Neural progenitor cell (in vitro differentiated cells): Measurements from ENCODE around the gene RASGRP4.

Source experiments
- CTCF ChIP-seq: fragments of 200-600 bp; sonication (generic); IDR thresholded peaks from 2 replicates; pipeline ENCODE4 v1.5.1; 2017; ENCODE audit warnings: antibody characterized with exemption, mild to moderate bottlenecking
- EZH2 ChIP-seq: fragments of 200-600 bp; sonication (generic); IDR thresholded peaks from 2 replicates; pipeline ENCODE4 v1.6.1; 2017; ENCODE audit warnings: antibody characterized with exemption, mild to moderate bottlenecking, moderate library complexity
- EZH2phosphoT487 ChIP-seq: fragments of 200-600 bp; sonication (generic); IDR thresholded peaks from 2 replicates; pipeline ENCODE4 v1.6.1; 2017; ENCODE audit warnings: antibody characterized with exemption

GRCh38 chr19:38359242-38360021, 66.6 kb downstream of the RASGRP4 start:
- no peak for TF ChIP-seq CTCF
- no peak for TF ChIP-seq EZH2
- TF ChIP-seq EZH2phosphoT487, result no peak
